HepG2 (cell line): Measurements from ENCODE around the gene RRAD. TPM values are rescaled to one million over a fixed set of nuclear protein-coding genes. Genes with fewer than 3 reads are reported as not detected.

Source experiments
- BHLHE40 ChIP-seq: IDR thresholded peaks from 2 replicates; pipeline ENCODE4 v1.6.1; 2011; ENCODE audit warnings: low read length, improper control_type of control experiment
- ELF1 ChIP-seq: sonication (generic); formaldehyde crosslinking; IDR thresholded peaks from 2 replicates; pipeline ENCODE4 v1.4.0; 2020; ENCODE audit warnings: missing genetic modification reagents
- ELF3 ChIP-seq: IDR thresholded peaks from 2 replicates; pipeline ENCODE4 v1.6.1; 2016; ENCODE audit warnings: missing genetic modification reagents, missing compliant biosample characterization
- ETV5 ChIP-seq: IDR thresholded peaks from 2 replicates; pipeline ENCODE4 v1.6.1; 2018; ENCODE audit warnings: missing biosample characterization, missing genetic modification reagents, inconsistent platforms, borderline replicate concordance
- GATAD2A ChIP-seq: IDR thresholded peaks from 2 replicates; pipeline ENCODE4 v1.6.1; 2016
- GMEB2 ChIP-seq: IDR thresholded peaks from 2 replicates; pipeline ENCODE4 v1.6.1; 2016; ENCODE audit warnings: missing biosample characterization, missing genetic modification reagents, low read depth
- IRX3 ChIP-seq: sonication (generic); formaldehyde crosslinking; IDR thresholded peaks from 2 replicates; pipeline ENCODE4 v1.8.1; 2023; ENCODE audit warnings: mild to moderate bottlenecking, low read depth, missing genetic modification reagents, borderline replicate concordance
- KMT2A ChIP-seq: sonication (generic); formaldehyde crosslinking; IDR thresholded peaks from 2 replicates; pipeline ENCODE4 v1.4.0; 2020; ENCODE audit warnings: missing genetic modification reagents
- MAF1 ChIP-seq: sonication (generic); formaldehyde crosslinking; IDR thresholded peaks from 2 replicates; pipeline ENCODE4 v1.5.0; 2020; ENCODE audit warnings: missing genetic modification reagents, borderline replicate concordance
- MXI1 ChIP-seq: IDR thresholded peaks from 3 replicates; pipeline ENCODE4 v1.6.1; 2012; ENCODE audit warnings: low read depth, low read length, inconsistent platforms, borderline replicate concordance
- NR2C2 ChIP-seq: sonication (generic); formaldehyde crosslinking; IDR thresholded peaks from 2 replicates; pipeline ENCODE4 v1.4.0; 2020; ENCODE audit warnings: missing genetic modification reagents, mild to moderate bottlenecking, moderate library complexity, borderline replicate concordance
- NR2F2 ChIP-seq: IDR thresholded peaks from 2 replicates; pipeline ENCODE4 v1.6.1; 2012; ENCODE audit warnings: low read depth, inconsistent platforms, borderline replicate concordance
- PCBP2 ChIP-seq: fragments of 200-400 bp; formaldehyde crosslinking; optimal IDR thresholded peaks from 2 replicates; pipeline ENCODE3; 2018; ENCODE audit warnings: low read length, low read depth; ENCODE audit not compliant: poor library complexity, severe bottlenecking
- PHF21A ChIP-seq: sonication (generic); formaldehyde crosslinking; IDR thresholded peaks from 2 replicates; pipeline ENCODE4 v1.5.0; 2020; ENCODE audit warnings: mild to moderate bottlenecking, missing genetic modification reagents
- SSRP1 ChIP-seq: IDR thresholded peaks from 2 replicates; pipeline ENCODE4 v1.6.1; 2016; ENCODE audit warnings: control low read depth
- SYNCRIP ChIP-seq: fragments of 200-400 bp; formaldehyde crosslinking; IDR thresholded peaks from 2 replicates; pipeline ENCODE4 v1.6.1; 2018; ENCODE audit warnings: mild to moderate bottlenecking, low read depth, low read length; ENCODE audit not compliant: insufficient read depth
- TEAD2 ChIP-seq: sonication (generic); formaldehyde crosslinking; IDR thresholded peaks from 2 replicates; pipeline ENCODE4 v1.9.0; 2021; ENCODE audit warnings: missing genetic modification reagents
- ZBTB20 ChIP-seq: sonication (generic); formaldehyde crosslinking; IDR thresholded peaks from 2 replicates; pipeline ENCODE4 v1.8.1; 2023; ENCODE audit warnings: missing genetic modification reagents, low read depth, mild to moderate bottlenecking, borderline replicate concordance
- ZC3H13 ChIP-seq: sonication (generic); formaldehyde crosslinking; IDR thresholded peaks from 2 replicates; pipeline ENCODE4 v1.8.1; 2023; ENCODE audit warnings: mild to moderate bottlenecking, missing genetic modification reagents, moderate library complexity
- ZC3H4 ChIP-seq: sonication (generic); formaldehyde crosslinking; IDR thresholded peaks from 2 replicates; pipeline ENCODE4 v1.4.0; 2020; ENCODE audit warnings: missing genetic modification reagents, borderline replicate concordance
- ZEB1 ChIP-seq: IDR thresholded peaks from 2 replicates; pipeline ENCODE4 v1.6.1; 2012; ENCODE audit warnings: mild to moderate bottlenecking, low read depth, inconsistent platforms; ENCODE audit not compliant: insufficient replicate concordance
- ZFX ChIP-seq: sonication (generic); formaldehyde crosslinking; IDR thresholded peaks from 2 replicates; pipeline ENCODE4 v1.4.0; 2020; ENCODE audit warnings: mild to moderate bottlenecking, low read depth, missing genetic modification reagents, moderate library complexity
- ZMYM2 ChIP-seq: sonication (generic); formaldehyde crosslinking; IDR thresholded peaks from 2 replicates; pipeline ENCODE4 v1.8.0; 2022; ENCODE audit warnings: mild to moderate bottlenecking, missing genetic modification reagents
- ZNF205 ChIP-seq: IDR thresholded peaks from 2 replicates; pipeline ENCODE4 v1.6.1; 2018; ENCODE audit warnings: missing biosample characterization, missing genetic modification reagents
- ZNF329 ChIP-seq: sonication (generic); formaldehyde crosslinking; IDR thresholded peaks from 2 replicates; pipeline ENCODE4 v1.9.0; 2021; ENCODE audit warnings: low read depth, mild to moderate bottlenecking, missing genetic modification reagents
- ZNF780A ChIP-seq: sonication (generic); formaldehyde crosslinking; IDR thresholded peaks from 2 replicates; pipeline ENCODE4 v1.8.0; 2022; ENCODE audit warnings: mild to moderate bottlenecking, missing genetic modification reagents, moderate library complexity
- ZNF850 ChIP-seq: sonication (generic); formaldehyde crosslinking; conservative IDR thresholded peaks from 2 replicates; pipeline ENCODE4 v1.9.0; 2021; ENCODE audit warnings: mild to moderate bottlenecking, missing genetic modification reagents
- ZSCAN5A ChIP-seq: sonication (generic); formaldehyde crosslinking; IDR thresholded peaks from 2 replicates; pipeline ENCODE4 v1.8.0; 2022; ENCODE audit warnings: mild to moderate bottlenecking, missing genetic modification reagents, borderline replicate concordance
- polyA plus RNA-seq, 8 experiments: library from polyadenylated mRNA; depleted of rRNA in 3 of 8; stranded (reverse) in 7 of 8; unstranded in 1 of 8; fragments of >200 nt; fragmentation: Illumina TruSeq in 4 of 8; extraction: Trizol in 4 of 8; gene quantifications; 2 replicates each; pipeline versions ENCODE4 v1.2.1 to v1.2.3, GENCODE V29; 2011 to 2016; ENCODE audit warnings: low read depth in 4 of 8, missing spikeins in 1 of 8, mixed read lengths in 1 of 8; ENCODE audit not compliant: insufficient read depth in 1 of 8
- total RNA-seq, 5 experiments: library from RNA; depleted of rRNA; stranded (reverse); fragments of >200 nt; fragmentation: Illumina TruSeq; extraction: Trizol; gene quantifications; 2 replicates each; pipeline ENCODE4 v1.2.3, GENCODE V29; 2016; ENCODE audit warnings: low read depth in 1 of 5
- TF ChIP-seq, protein P1 (sequence below): IDR thresholded peaks from 2 replicates; pipeline ENCODE4 v1.6.1; 2016

The RRAD gene
- total and polyA plus RNA-seq, 2 of the 13 experiments (the other 11 are each of a cell fraction or from before 2014, with no cell fraction given): 0.80 to 1.1 TPM

- peak; percentile 78 for TF ChIP-seq ETV5
- no peak for TF ChIP-seq ZNF780A (CRISPR knock-in tag)
- peak; percentile 84; the same call in 1 of the 2 replicates for TF ChIP-seq IRX3 (CRISPR knock-in tag)
- no peak for TF ChIP-seq PCBP2
- TF ChIP-seq ZC3H4 (CRISPR knock-in tag): peak; percentile 72; the same call in 1 of the 2 replicates
- no peak for TF ChIP-seq SYNCRIP
- peak; percentile 94 for TF ChIP-seq BHLHE40
- peak; percentile 68 for TF ChIP-seq NR2C2 (CRISPR knock-in tag)
- TF ChIP-seq GMEB2: peak; percentile 51; the same call in 1 of the 2 replicates
- no peak for TF ChIP-seq TEAD2 (CRISPR knock-in tag)
- peak; percentile 87 for TF ChIP-seq KMT2A (CRISPR knock-in tag)
- peak; percentile 98 for TF ChIP-seq ZFX (CRISPR knock-in tag)
- peak; percentile 78 for TF ChIP-seq MAF1
- peak; percentile 73; the same call in 1 of the 2 replicates for TF ChIP-seq PHF21A (CRISPR knock-in tag)
- peak; percentile 95; the same call in 1 of the 2 replicates for TF ChIP-seq ZMYM2 (CRISPR knock-in tag)
- TF ChIP-seq ZNF850 (CRISPR knock-in tag): no peak
- TF ChIP-seq ZSCAN5A (CRISPR knock-in tag): peak; percentile 80; the same call in 1 of the 2 replicates
- TF ChIP-seq ZBTB20 (CRISPR knock-in tag): peak; percentile 59; the same call in 1 of the 2 replicates
- TF ChIP-seq ZEB1: peak; percentile 74
- peak; percentile 79 for TF ChIP-seq ELF3 (CRISPR knock-in tag)
- no peak; the same call in 1 of the 2 replicates for TF ChIP-seq NR2F2
- peak; percentile 61; the same call in 1 of the 2 replicates for TF ChIP-seq ZNF205
- peak; percentile 57 for TF ChIP-seq ZNF329 (CRISPR knock-in tag)
- peak; percentile 55; the same call in 1 of the 3 replicates for TF ChIP-seq MXI1
- peak; percentile 91 for TF ChIP-seq ZC3H13
- peak; percentile 73; the same call in 1 of the 2 replicates for TF ChIP-seq SSRP1 (CRISPR knock-in tag)
- TF ChIP-seq, protein P1, sequence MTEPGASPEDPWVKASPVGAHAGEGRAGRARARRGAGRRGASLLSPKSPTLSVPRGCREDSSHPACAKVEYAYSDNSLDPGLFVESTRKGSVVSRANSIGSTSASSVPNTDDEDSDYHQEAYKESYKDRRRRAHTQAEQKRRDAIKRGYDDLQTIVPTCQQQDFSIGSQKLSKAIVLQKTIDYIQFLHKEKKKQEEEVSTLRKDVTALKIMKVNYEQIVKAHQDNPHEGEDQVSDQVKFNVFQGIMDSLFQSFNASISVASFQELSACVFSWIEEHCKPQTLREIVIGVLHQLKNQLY: peak; percentile 62
- TF ChIP-seq ELF1: peak; percentile 81
- TF ChIP-seq GATAD2A (CRISPR knock-in tag): no peak
These were observed 44.9 kb downstream of the RRAD start, which contains the start of gene PDP2 (continued) for GRCh38 chr16:66880288-66881013.
